Uterus (tissue), 4 donors: Measurements from ENCODE around the gene RIOK3. TPM values are rescaled to one million over a fixed set of nuclear protein-coding genes. Genes with fewer than 3 reads are reported as not detected.

ENCODE experiments used
- DNase-seq, 2 donors: peaks; one replicate each; pipeline ENCODE4 v3.0.0-alpha.2; 2019 to 2020
- H3K27ac ChIP-seq, 2 donors: fragments of 200-600 bp; sonication (generic); 1 replicate in 1 of 2; 2 replicates in 1 of 2; pipeline ENCODE4 v1.5.1; 2016 to 2018
- H3K27me3 ChIP-seq, 2 donors: fragments of 200-600 bp; sonication (generic); one replicate each; pipeline ENCODE4 v1.5.1; 2018 to 2019; ENCODE audit warnings: control low read depth in 1 of 2
- H3K36me3 ChIP-seq, 2 donors: fragments of 200-600 bp; sonication (generic); one replicate each; pipeline ENCODE4 v1.5.1; 2019; ENCODE audit warnings: control low read depth in 1 of 2
- H3K4me1 ChIP-seq, 2 donors: fragments of 200-600 bp; sonication (generic); one replicate each; pipeline ENCODE4 v1.5.1; 2018 to 2019; ENCODE audit warnings: control low read depth in 1 of 2
- H3K4me3 ChIP-seq, 2 donors: fragments of 200-600 bp; sonication (generic); 1 replicate in 1 of 2; 2 replicates in 1 of 2; pipeline ENCODE4 v1.5.1; 2018 to 2019; ENCODE audit warnings: mild to moderate bottlenecking in 1 of 2
- H3K9me3 ChIP-seq, 2 donors: fragments of 200-600 bp; sonication (generic); one replicate each; pipeline ENCODE4 v1.5.1; 2019; ENCODE audit warnings: control low read depth in 1 of 2
- CTCF ChIP-seq, 4 experiments: fragments of 200-600 bp in 2 of 4; fragments of 450-650 bp in 2 of 4; sonication (generic) in 2 of 4; IDR thresholded peaks; one replicate each; pipeline ENCODE4 v1.5.1; 2016 to 2019; ENCODE audit warnings: antibody characterized with exemption in 4 of 4, mild to moderate bottlenecking in 2 of 4, moderate library complexity in 1 of 4
- POLR2A ChIP-seq, 2 donors: fragments of 450-650 bp; IDR thresholded peaks; one replicate each; pipeline ENCODE4 v1.6.1; 2016; ENCODE audit warnings: antibody characterized with exemption in 2 of 2, mild to moderate bottlenecking in 1 of 2, moderate library complexity in 1 of 2
- intact Hi-C: fragments of 100-400 bp; cut with DNase I; formaldehyde crosslinking; loops from one replicate; pipeline ENCODE4 v1.15.1; 2023; ENCODE audit warnings: low total_unique reads
- total RNA-seq, 4 donors: library from RNA; depleted of rRNA in 3 of 4; stranded (reverse); fragments of >200 nt in 3 of 4; gene quantifications; one replicate each; pipeline versions ENCODE4 v1.1.0 to v1.2.4, GENCODE V29; 2014 to 2023
- donor health status: DM: yes; HTN: yes; CAD: no.

Gene RIOK3
- total RNA-seq, 4 donors from 2014 or later, result 14.4 to 53.3 (median 39.8) TPM

GRCh38 chr18:23468753-23469459, 15.8 kb downstream of the RIOK3 start:
- intact Hi-C loops, result no loop called here

GRCh38 chr18:23470620-23471387, 17.7 kb downstream of the RIOK3 start:
- intact Hi-C loops, result no loop called here
- no peak for DNase-seq
- no peaks in the 10 kb centered on the region for H3K9me3 ChIP-seq
- TF ChIP-seq POLR2A (IDR thresholded peaks at IDR 0.05) (no peak), CTCF (IDR thresholded peaks at IDR 0.05) (no peak)
- H3K36me3 ChIP-seq, result no peaks in the 10 kb centered on the region
- no peak overlapping the region for H3K27ac ChIP-seq
- H3K4me1 ChIP-seq, result no peaks in the 10 kb centered on the region
- H3K27me3 ChIP-seq, result no peaks in the 10 kb centered on the region
- no peak overlapping the region for H3K4me3 ChIP-seq

More at GRCh38 chr18:23468753-23469459, 15.8 kb downstream of the RIOK3 start:
- H3K27ac ChIP-seq, result peak overlapping the region in 1 of 2 donors; percentile 22
- no peaks in the 10 kb centered on the region for H3K27me3 ChIP-seq
- no peaks in the 10 kb centered on the region for H3K4me1 ChIP-seq
- no peak overlapping the region for H3K4me3 ChIP-seq
- DNase-seq, result peak in 1 of 2 donors; percentile 37
- H3K36me3 ChIP-seq, result no peaks in the 10 kb centered on the region
- TF ChIP-seq POLR2A (IDR thresholded peaks at IDR 0.05) (no peak), CTCF (IDR thresholded peaks at IDR 0.05) (no peak)
- H3K9me3 ChIP-seq, result no peaks in the 10 kb centered on the region

GRCh38 chr18:23471486-23471885, 18.4 kb downstream of the RIOK3 start:
- no peaks in the 10 kb centered on the region for H3K4me1 ChIP-seq
- H3K27ac ChIP-seq, result no peak overlapping the region
- no peak overlapping the region for H3K4me3 ChIP-seq
- no peaks in the 10 kb centered on the region for H3K36me3 ChIP-seq
- no peak for DNase-seq
- no peaks in the 10 kb centered on the region for H3K9me3 ChIP-seq
- TF ChIP-seq POLR2A (IDR thresholded peaks at IDR 0.05) (no peak), CTCF (IDR thresholded peaks at IDR 0.05) (no peak)
- H3K27me3 ChIP-seq, result no peaks in the 10 kb centered on the region
- intact Hi-C loops, result no loop called here

GRCh38 chr18:23479829-23480505, 26.9 kb downstream of the RIOK3 start:
- Histone ChIP-seq H3K9me3 (no peaks in the 10 kb centered on the region), H3K4me1 (no peaks in the 10 kb centered on the region), H3K27me3 (no peaks in the 10 kb centered on the region), H3K36me3 (no peaks in the 10 kb centered on the region), H3K4me3 (no peak overlapping the region), H3K27ac (no peak overlapping the region)
- no peak for DNase-seq
- intact Hi-C loops, result no loop called here
- TF ChIP-seq CTCF (IDR thresholded peaks at IDR 0.05) (no peak), POLR2A (IDR thresholded peaks at IDR 0.05) (no peak)
